Occipital lobe (tissue), 2 donors: ENCODE data around the gene ACSL5. TPM values are rescaled to one million over a fixed set of nuclear protein-coding genes. Genes with fewer than 3 reads are reported as not detected.
"Not testable (repeated sequence)": the region's sequence is repeated elsewhere in the genome, so short reads cannot be mapped to it uniquely, and the experiment has no call there.

Source experiments
- DNase-seq: peaks from one replicate; lab custom pipeline; 2025; lab: John Stamatoyannopoulos, UW
- total RNA-seq: library from RNA; depleted of rRNA; stranded (reverse); fragments of >200 nt; gene quantifications from one replicate; pipeline ENCODE4 v1.2.3, GENCODE V29; 2014

ACSL5 gene
- total RNA-seq, 1 donor from 2014 or later = 3.0 TPM

GRCh38 chr10:112406806-112407205, 32.9 kb downstream of the ACSL5 start:
- not testable (repeated sequence) for DNase-seq

DNA sequence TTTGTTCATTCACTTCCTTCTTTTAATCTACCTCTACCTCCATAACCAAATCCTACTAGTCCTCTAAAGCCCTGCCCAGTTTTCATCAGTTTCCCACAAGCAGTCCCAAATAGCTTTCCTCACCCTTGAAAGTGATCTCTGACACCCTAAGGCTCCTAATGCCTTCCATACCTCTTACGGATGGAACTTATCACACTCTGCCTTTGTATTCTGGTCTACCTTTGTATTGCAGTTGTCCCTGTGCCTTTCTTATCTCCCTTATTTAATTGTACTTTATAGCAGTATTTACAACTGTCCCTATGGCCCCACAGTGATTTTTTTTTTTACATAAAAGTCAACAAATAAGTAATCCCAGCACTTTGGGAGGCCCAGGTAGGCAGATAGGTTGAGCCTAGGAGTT, 33.8 kb downstream of the ACSL5 start:
- DNase-seq = no peak

GRCh38 chr10:112409299-112409698, 35.4 kb downstream of the ACSL5 start:
- DNase-seq = no peak

DNA sequence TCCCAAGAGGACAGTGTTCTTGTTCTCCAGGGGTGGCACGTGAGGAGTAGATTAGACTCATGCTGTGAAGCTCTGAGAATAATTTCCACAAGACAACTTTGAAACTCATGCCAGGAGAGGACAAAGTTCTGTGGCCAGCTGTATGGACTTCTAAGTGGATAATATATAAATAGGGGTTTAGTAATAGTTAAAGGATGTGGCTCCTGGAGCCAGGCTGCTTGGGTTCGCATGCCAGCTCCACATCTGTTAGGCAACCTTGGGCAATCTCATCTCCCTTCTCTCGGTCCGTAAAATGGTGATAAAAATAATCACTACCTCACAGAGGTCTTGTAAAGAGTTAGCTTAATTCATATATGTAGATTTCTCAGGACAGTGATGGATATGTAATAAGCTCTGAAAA, 35.8 kb downstream of the ACSL5 start:
- DNase-seq = no peak

DNA sequence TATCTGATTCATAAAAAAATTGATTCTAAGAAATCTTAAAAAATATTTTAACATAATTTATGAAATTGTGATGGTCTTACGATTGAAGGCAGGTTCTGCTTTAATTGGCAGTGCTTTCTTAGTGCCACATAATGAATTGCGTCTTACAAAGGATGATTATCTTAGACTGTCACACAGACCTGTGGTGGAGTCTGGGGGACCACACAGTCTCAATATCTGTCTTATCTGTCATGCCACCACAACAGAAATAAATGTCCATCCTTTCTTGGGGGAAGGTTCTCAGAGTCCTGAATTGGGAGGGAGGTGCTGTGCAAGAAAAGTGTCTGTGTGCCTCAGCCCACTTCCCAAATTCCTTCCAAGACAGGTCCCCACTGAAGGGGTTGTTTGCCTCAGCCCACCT, 38.8 kb downstream of the ACSL5 start:
- no peak for DNase-seq

DNA sequence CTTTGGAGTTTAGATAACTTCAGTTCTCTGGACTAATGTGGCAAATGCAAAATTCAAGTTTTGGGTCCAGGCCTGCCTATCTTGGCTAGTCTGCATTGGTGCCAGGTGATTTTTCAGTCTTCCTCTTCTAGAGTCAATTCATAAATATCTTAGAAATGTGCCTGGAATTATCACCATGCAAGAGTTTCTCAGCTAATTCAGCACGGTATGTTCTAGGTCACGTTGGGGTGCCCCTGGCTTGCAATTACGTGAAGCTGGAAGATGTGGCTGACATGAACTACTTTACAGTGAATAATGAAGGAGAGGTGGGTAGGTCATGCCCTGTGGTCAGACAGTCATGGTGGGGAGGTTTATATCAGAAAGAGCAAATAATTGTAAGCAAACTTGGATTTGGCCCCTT, 47.8 kb downstream of the ACSL5 start:
- no peak for DNase-seq

GRCh38 chr10:112424651-112425050, 50.7 kb downstream of the ACSL5 start:
- DNase-seq = no peak

GRCh38 chr10:112426111-112426510, 52.2 kb downstream of the ACSL5 start:
- DNase-seq = no peak

DNA sequence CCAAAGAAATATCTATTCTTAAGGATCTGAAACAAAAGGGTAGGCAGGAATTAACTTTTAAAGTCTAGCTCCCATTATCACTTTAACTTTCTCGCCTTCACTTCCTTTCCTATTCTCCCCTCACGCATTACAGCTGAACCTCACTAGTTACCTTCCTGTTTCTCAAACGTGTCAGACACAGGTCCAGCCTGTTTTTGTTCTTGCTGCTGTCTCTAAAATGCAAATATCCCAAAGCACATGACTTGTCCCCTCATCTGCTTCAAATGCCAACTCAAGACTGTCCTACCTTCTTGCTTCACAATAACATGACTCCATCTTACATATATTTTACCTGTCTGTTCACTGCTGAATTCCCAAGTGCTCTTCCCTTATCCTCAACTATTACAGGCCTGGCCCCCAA, 55.2 kb downstream of the ACSL5 start:
- DNase-seq = no peak

- no peak for DNase-seq
These were observed 55.8 kb downstream of the ACSL5 start for GRCh38 chr10:112429654-112430230.

- DNase-seq = no peak
These were observed 59.2 kb downstream of the ACSL5 start for GRCh38 chr10:112433136-112433535.

DNA sequence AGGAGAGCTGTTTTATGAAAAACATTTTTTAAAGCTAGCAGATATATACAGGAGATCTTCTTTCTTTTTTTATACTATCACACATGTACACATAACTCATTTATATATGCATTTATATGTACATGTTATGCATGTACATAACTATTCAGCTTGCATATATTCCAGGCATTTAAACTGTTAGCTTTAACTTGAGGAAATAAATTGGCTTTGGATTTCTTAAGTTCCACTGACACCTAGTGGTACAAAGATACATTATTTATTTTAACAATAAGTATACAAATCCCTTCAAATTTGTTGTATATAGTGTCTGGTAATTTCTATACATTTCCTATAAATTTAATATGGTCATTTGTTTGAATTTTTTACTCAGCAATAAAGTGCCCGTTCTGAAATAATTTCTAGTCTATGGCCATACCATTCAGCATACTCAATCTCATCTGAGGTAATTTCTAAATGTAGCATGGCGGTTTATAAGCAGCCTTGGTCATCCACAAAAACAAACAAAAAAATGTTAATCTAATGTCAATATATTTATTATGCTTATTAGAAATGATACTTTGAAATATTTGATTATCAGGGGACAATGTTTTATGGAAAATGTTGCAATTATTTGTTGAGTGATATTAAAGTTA, 61.2 kb downstream of the ACSL5 start:
- no peak for DNase-seq

- no peak for DNase-seq
These were observed 64.4 kb downstream of the ACSL5 start for GRCh38 chr10:112438356-112438755.

DNA sequence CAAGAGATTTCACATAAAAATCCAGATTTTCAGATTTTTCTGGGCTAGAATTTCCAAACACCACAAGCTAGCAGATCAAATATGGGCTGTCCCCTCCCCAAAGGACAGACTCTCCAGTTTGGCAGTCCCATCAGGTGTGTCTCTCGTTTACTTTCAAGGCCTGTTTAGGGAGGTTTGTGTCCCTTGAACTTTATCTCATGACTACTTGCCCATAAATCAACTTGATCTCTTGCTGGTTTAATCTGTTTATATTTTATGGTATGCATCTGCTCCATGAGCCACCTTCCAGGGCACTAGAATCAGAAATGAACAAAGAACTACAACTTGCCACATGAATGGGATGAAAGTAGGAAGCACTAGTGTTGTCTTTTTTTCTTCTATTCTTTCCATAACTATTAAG, 67.6 kb downstream of the ACSL5 start:
- DNase-seq = no peak

GRCh38 chr10:112442063-112442462, 68.1 kb downstream of the ACSL5 start:
- no peak for DNase-seq

DNA sequence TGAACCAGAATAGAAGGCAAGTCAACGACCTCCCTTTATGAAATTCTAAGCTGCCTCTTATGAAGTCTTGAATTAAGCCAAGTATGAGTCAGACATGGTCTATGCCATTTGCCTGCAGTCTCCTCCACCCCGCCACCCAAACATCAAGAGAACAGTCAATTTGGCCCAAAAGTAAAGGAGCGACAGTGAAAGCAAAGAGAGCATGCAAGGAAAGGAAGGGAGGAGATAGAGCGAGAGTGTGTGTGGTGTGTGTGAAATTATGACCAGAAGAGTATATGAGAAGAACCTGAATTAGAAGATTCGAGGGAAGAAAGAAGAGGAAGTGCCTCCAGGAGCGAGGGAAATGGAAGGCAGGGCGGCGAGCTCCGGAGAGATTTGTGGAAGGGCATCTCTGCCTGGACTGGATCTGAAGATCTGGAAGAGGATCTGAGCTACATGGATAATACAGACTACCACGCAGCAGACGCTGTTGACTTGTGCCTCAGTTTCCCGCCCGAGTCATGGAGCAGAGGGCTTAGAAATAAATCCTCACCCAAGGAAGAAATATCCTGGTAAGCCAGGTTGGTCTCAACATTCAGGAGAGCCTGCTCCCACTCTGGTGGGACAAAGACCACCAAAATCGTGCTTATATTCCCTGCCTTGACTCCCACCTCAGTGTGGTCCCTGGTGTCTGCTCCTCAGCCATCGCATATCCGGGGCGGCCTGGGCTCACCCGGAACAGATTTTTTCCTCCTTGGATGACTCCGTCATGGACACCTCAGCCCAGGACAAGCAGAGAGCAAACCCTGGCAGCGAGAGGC, 72.3 kb downstream of the ACSL5 start:
- no peak for DNase-seq

DNA sequence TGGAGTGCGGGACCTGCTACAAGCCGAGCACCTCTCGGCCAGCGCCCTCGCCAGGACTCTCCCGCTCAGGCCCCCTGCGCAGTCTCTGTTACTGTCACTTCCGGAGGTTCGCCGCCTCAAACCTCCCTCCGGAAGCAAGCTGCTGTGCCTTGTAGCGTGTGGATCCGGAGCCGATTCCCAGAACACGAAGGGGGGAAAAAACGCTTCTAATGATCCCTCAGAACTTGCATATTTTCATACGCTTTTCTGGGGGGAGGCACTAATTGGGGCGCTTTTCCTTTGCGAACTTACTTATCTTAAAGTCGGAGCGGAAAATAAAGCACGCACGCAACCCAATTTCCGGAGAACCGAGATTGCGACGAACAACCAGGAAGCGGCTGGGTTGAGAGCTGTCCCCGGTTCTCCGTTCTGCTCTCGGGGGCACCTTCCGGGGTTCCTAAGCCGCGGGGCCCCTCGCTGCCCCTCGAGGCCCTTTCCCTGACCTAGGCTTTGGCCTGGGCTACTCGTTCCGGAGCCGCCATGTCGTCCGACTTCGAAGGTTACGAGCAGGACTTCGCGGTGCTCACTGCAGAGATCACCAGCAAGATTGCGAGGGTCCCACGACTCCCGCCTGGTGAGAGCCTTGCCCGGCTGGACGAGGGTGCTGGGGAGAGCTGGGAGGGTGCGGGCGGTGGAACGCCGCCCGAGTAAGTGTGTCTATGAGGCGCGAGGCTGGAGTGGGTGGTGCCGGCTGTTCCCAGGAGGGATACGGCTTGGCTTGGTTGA, 73.1 kb downstream of the ACSL5 start, which contains the start of the genes VTI1A and ZDHHC6:
Gene VTI1A, plus strand, starts transcription at position 361 of the 765 bp plus-strand sequence. Its CDS starts 159 bp downstream, at position 520.
Gene ZDHHC6, minus strand, starts transcription at position 60 of the 765 bp plus-strand sequence. CDS start 1,478 bp downstream, outside the sequence.
- peak; percentile 84 for DNase-seq

DNA sequence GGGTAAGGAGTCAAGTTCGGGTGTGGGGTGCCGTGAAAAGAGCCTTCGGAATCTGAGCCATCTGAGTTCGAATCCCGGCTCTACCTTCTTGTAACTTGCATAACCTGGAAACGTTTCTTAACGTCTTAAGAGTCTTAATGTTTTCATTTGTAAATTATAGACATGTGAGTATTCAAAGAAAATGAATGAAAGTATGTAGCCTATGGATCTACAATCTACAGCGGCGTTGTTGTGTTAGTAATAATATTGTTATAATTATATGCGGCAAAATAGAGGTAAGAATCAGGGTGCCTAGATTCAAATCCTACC, 73.7 kb downstream of the ACSL5 start:
- no peak for DNase-seq

DNA sequence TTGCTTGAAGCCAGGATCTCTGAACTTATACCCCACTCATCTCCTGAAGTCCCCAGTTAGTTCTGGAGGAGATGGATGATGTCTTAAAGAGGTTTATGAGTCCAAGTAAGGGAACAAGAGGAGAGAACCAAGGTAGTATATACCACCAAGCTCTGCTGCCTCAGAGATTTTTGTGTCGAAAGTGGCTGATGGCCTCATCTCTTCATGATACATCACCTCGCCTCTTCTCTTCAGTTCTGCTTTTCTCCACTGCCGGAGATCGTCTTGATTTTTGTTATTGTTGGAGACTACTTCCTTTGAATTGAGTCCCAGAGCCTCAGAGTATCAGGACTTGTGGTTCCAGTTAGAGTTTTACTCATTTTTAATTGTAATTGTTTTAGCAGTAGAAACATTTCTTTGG, 75.0 kb downstream of the ACSL5 start:
- no peak for DNase-seq

DNA sequence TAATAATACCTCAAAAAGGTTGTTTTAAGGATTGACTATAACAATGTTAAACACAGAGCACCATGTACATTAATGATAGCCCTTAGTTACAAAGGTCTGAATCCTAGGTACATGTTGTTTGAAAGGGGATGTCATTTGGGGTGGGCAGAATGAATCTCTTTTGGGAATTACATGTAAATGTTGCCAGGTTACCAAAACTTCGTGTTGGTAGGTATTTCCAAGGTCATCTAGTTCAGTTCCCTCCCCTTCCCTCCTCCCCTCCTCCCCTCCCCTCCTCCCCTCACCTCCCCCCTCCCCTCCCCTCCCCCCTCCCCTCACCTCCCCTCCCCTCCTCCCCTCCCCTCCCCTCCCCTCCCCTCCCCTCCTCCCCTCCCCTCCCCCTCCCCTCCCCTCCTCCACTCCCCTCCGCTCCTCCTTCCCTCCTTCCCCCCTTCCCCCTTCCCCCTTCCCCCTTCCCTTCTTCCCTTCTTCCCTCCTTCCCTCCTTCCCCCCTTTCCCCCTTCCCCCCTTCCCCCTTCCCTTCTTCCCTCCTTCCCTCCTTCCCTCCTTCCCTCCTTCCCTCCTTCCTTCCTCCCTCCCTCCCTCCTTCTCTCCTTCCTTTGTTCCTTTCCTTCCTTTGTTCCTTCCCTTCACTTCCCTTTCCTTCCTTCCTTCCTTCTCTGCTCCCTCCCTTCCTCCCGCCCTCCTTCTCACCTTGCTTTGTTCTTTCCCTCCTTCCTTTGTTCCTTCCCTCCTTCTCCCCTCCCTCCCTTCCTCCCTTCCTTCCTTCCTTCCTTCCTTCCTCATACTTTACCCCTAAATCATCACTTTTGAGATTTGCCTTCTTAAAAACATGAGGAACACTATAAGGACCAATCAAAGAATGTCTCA, 81.2 kb downstream of the ACSL5 start:
- DNase-seq = no peak

GRCh38 chr10:112456533-112456932, 82.6 kb downstream of the ACSL5 start:
- no peak for DNase-seq
